ENCODE results near the gene HMX2. TPM values are rescaled to one million over a fixed set of nuclear protein-coding genes. Genes with fewer than 3 reads are reported as not detected.

HMX2 gene
- total RNA-seq, 1 donor from 2014 or later = not detected

GRCh38 chr10:123183724-123184123 lies 35.8 kb downstream of the HMX2 start:
- DNase-seq (ENCODE audit: extremely low spot score, unreplicated experiment) = no peak
- H3K36me3 Mint-ChIP-seq (ENCODE audit: unreplicated experiment) = peaks cover 33% of the 10 kb centered on the region
- TF ChIP-seq, protein P1, sequence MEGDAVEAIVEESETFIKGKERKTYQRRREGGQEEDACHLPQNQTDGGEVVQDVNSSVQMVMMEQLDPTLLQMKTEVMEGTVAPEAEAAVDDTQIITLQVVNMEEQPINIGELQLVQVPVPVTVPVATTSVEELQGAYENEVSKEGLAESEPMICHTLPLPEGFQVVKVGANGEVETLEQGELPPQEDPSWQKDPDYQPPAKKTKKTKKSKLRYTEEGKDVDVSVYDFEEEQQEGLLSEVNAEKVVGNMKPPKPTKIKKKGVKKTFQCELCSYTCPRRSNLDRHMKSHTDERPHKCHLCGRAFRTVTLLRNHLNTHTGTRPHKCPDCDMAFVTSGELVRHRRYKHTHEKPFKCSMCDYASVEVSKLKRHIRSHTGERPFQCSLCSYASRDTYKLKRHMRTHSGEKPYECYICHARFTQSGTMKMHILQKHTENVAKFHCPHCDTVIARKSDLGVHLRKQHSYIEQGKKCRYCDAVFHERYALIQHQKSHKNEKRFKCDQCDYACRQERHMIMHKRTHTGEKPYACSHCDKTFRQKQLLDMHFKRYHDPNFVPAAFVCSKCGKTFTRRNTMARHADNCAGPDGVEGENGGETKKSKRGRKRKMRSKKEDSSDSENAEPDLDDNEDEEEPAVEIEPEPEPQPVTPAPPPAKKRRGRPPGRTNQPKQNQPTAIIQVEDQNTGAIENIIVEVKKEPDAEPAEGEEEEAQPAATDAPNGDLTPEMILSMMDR (IDR thresholded peaks at IDR 0.05) = no peak
- H3K4me3 Mint-ChIP-seq (ENCODE audit: unreplicated experiment) = no peak overlapping the region
- H3K9me3 Mint-ChIP-seq (ENCODE audit: unreplicated experiment) = peaks cover 26% of the 10 kb centered on the region
- H3K27ac Mint-ChIP-seq (ENCODE audit: unreplicated experiment) = no peak overlapping the region
- H3K4me1 Mint-ChIP-seq (ENCODE audit: unreplicated experiment) = no peaks in the 10 kb centered on the region
- H3K27me3 Mint-ChIP-seq (ENCODE audit: unreplicated experiment) = no peaks in the 10 kb centered on the region

GRCh38 chr10:123187781-123188180 lies 39.8 kb downstream of the HMX2 start:
- Mint-ChIP-seq H3K36me3 (ENCODE audit: unreplicated experiment) (peaks cover 28% of the 10 kb centered on the region), H3K9me3 (ENCODE audit: unreplicated experiment) (peaks cover 26% of the 10 kb centered on the region), H3K27ac (ENCODE audit: unreplicated experiment) (no peak overlapping the region), H3K4me1 (ENCODE audit: unreplicated experiment) (no peaks in the 10 kb centered on the region), H3K4me3 (ENCODE audit: unreplicated experiment) (no peak overlapping the region), H3K27me3 (ENCODE audit: unreplicated experiment) (no peaks in the 10 kb centered on the region)
- TF ChIP-seq, protein P1 (IDR thresholded peaks at IDR 0.05) = no peak
- DNase-seq (ENCODE audit: extremely low spot score, unreplicated experiment) = no peak

DNA sequence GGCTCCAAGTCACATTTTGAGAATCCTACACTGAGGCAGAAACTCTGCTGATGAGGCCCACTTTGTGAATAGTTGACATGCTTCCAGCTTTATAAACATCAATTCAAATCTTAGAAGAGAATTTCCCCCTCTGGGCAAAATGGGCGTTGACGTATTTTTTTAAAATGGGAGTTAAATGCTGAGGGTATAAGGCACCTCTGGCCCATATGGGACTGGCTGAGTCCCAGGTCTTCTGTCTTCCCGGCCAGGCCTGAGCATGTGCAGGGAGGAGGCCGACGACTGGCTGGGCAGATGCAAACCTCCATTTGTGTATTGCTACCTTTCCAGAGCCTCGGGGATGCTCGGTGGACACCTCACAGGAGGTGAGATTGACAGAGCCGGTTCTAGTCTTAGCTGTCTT lies 44.0 kb downstream of the HMX2 start:
- no peak overlapping the region for H3K27ac Mint-ChIP-seq (ENCODE audit: unreplicated experiment)
- H3K4me3 Mint-ChIP-seq (ENCODE audit: unreplicated experiment) = no peak overlapping the region
- H3K4me1 Mint-ChIP-seq (ENCODE audit: unreplicated experiment) = no peaks in the 10 kb centered on the region
- H3K36me3 Mint-ChIP-seq (ENCODE audit: unreplicated experiment) = no peaks in the 10 kb centered on the region
- no peaks in the 10 kb centered on the region for H3K27me3 Mint-ChIP-seq (ENCODE audit: unreplicated experiment)
- TF ChIP-seq, protein P1 (IDR thresholded peaks at IDR 0.05) = no peak
- no peaks in the 10 kb centered on the region for H3K9me3 Mint-ChIP-seq (ENCODE audit: unreplicated experiment)
- no peak for DNase-seq (ENCODE audit: extremely low spot score, unreplicated experiment)

DNA sequence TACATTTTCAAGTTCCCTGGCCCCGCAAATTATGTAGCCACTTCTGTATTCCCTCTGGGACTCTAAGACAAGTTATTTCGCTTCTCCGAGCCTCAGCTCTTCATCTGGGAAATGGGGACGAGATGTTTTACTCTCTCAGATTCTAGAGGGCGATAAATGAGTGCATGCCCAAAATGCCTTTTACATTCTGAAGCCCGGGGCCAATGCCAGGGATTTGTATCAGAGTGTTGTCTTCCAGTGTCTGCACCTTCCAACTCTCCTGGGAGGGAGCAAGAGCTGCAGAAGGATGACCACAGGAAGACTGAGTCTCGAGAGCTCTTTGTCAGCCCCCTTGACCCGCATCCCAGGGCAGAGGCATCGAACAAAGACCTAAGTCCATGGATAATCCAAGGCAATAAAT lies 46.1 kb downstream of the HMX2 start:
- no peak for DNase-seq (ENCODE audit: extremely low spot score, unreplicated experiment)
- no peaks in the 10 kb centered on the region for H3K9me3 Mint-ChIP-seq (ENCODE audit: unreplicated experiment)
- H3K27ac Mint-ChIP-seq (ENCODE audit: unreplicated experiment) = no peak overlapping the region
- H3K4me1 Mint-ChIP-seq (ENCODE audit: unreplicated experiment) = no peaks in the 10 kb centered on the region
- H3K4me3 Mint-ChIP-seq (ENCODE audit: unreplicated experiment) = no peak overlapping the region
- TF ChIP-seq, protein P1 (IDR thresholded peaks at IDR 0.05) = no peak
- H3K36me3 Mint-ChIP-seq (ENCODE audit: unreplicated experiment) = no peaks in the 10 kb centered on the region
- no peaks in the 10 kb centered on the region for H3K27me3 Mint-ChIP-seq (ENCODE audit: unreplicated experiment)

Other genes starting within 250 kb of the HMX2 start
- not detected in 2 replicates for gene FAM24A, start 237.5 kb upstream of the HMX2 start, total RNA-seq
- 9.4 and 10.0 TPM in 2 replicates for gene C10orf88, start 193.9 kb upstream of the HMX2 start, total RNA-seq
- gene PSTK, start 167.7 kb upstream of the HMX2 start, total RNA-seq = 5.9 and 6.1 TPM in 2 replicates
- 10.5 and 16.0 TPM in 2 replicates for gene IKZF5, start 139.3 kb upstream of the HMX2 start, total RNA-seq
- gene ACADSB, start 139.1 kb upstream of the HMX2 start, total RNA-seq = 17.5 and 19.5 TPM in 2 replicates
- gene HMX3, start 12.2 kb upstream of the HMX2 start, total RNA-seq = not detected in 2 replicates
- gene BUB3, start 6.3 kb downstream of the HMX2 start, total RNA-seq = 84.4 and 97.0 TPM in 2 replicates

All from osteocyte (in vitro differentiated cells).